ENCODE data around the gene NAT8. TPM values are rescaled to one million over a fixed set of nuclear protein-coding genes. Genes with fewer than 3 reads are reported as not detected.
"Not testable (repeated sequence)": the region's sequence is repeated elsewhere in the genome, so short reads cannot be mapped to it uniquely, and the experiment has no call there.

Gene NAT8
- total RNA-seq, 2 donors from 2014 or later: not detected

DNA sequence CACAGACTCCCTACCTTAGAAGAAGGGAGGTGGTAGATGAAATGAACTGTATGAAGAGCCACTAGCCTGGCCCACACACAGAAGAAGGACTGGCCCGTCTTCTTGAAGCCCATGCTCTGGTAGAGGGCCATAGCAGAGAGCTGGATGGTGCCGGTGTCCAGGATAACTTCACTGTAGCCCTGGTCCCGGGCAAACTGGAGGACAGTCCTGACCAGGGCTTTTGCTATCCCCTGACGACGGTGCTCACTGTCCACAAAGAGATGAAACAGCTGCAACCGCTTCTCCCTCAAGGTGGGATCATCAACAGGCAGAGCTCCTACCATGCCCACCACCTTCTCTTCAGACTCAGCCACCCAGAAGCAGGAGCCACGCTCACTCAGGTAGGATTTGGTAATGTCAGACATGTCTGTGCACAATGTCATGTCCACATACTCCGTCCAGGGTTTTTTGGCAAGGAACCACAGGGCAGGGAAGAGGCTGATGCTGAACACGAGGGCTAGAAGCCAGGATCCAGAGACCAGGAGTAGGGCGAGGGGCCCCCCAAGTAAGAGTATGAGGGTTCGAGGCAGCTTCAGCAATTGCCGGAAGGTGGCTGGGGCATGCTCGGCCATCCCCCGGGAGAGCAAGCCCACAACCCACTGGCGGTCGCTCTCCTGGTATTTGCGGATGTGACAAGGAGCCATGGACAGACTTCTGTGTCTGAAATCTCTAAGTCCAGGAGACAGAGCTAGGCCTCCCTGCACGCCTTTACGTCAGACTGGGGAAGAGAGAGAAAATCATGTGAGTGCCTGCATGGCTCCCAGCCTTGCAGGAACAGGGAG is 1.1 kb downstream of the NAT8 start:
- DNase-seq: no peak
- intact Hi-C loops (cut with DNase I): no loop called here
- ATAC-seq: no peak

DNA sequence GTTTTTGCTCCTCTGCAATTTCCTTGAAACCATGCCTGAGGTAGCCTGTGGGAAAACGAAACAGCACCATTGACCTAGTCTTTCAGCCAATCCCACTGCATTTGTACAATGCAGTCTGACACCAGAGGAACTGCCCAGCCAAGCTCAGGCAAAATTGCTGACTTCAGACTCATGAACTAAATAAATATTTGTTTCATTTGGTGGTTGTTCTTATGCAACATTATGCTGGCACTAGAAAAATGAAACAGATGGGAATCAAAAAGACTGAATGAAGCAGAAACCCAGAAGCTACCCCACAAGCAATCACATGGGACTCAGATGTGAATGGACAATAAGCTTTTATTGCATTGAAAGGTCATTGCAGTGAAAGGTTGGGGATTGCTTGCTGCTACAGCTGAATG is 1.7 kb downstream of the NAT8 start:
- DNase-seq: no peak
- peak in 1 of 2 donors; percentile 83 for ATAC-seq
- intact Hi-C loops (cut with DNase I): no loop called here

DNA sequence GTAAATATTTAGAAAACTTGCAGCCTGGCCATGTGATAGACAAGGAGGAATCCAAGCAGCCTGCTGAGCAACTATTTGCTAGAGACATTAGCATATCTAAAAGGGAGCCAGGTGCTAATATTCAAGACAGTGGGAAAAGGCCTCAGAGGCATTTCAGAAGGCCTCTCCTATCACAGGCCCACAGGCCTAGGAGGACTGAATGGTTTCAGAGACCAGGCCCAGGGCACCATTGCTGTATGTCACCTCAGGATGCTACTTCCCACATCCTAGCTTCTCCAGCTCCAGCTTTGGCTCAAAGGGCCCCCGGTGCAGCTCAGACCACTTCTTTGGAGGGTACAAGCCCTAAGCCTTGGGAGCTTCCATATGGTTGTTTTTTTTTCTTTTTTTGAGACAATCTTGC is 3.8 kb downstream of the NAT8 start:
- intact Hi-C loops (cut with DNase I): no loop called here
- DNase-seq: no peak
- ATAC-seq: no peak

DNA sequence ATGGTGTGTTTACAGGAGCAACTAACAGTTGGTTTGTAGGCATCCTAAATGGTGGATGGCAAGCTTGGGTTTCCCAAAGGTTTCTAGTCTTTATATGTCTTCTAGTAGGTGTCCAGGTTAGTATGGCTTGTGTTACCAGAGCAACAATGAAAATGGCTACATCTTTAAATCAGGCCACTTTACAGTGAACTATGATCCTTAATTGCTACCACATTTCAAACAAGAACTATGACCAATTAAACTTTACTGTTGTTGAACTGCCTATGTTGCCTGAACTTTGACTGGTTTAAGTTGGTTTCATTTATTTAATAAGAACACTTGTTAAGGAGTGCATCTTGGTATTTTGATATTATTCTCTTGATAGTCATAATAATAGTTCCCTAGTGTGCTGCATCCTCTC is 5.2 kb downstream of the NAT8 start:
- intact Hi-C loops (cut with DNase I); ATAC-seq; DNase-seq: not testable (repeated sequence)

DNA sequence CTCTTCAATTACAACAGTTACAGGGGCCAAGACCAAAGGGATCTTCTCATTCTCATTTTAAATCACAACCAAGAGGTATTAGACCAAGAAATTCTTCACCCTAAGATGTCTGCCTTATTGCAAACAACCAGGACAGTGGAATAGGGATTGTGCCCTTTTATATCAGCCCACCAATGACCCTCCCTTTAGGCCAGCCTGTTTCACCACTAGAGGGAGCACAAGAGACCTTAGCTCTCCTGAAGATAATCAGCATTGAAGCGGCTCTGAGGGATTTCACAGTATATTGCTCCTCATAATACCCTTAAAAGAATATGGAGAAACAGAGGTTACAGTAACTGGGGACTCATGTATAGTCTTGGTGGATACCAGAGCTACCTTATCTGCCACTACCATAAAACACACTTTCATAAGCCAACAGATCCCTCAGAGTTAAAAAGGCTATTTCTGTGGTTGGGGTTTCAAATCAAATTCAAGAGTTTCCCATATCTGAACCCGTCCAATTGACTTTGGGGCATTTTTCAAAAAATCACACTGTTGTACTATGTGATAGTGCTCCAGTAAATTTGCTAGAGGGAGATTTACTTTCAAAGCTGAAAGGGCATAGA is 11.5 kb downstream of the NAT8 start:
- intact Hi-C loops (cut with DNase I); DNase-seq: not testable (repeated sequence)
- peak; percentile 61 to 75 for ATAC-seq

DNA sequence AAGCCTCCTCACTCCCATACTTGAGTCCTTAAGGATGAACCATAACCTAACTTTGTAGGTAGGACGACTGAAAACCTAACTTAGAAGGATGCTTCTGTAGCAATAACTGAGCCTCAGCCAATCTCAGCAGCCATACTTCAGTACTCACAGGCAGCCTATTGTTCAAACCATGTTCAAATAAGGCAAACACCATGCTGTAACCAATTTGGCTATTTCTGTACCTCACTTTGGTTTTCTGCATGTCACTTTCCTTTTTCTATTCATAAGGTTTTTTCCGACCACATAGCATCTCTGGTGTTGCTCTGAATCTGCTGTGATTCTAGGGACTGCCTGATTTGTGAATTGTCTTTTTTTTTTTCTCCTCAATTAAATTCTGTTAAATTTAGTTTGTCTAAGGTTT is 13.7 kb downstream of the NAT8 start:
- intact Hi-C loops (cut with DNase I); DNase-seq; ATAC-seq: not testable (repeated sequence)

DNA sequence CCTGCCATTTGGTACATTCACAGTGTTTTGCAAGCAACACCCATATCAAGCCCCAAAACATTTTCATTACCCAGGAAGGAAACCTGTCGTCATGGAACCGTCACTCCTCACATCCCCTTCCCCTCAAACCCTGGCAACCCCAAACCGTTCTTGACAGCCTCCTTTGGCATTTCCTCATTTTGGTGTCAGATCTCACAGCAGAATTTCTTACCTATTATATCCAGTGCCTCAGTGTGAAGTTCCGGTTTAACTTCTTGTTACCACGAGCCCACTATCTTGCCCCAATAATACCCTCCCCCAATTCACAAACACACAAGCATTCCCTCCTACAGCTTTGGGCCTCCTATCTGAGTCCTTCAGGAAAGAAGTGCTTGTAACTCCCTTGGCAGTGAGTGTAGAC is 16.0 kb downstream of the NAT8 start:
- intact Hi-C loops (cut with DNase I); ATAC-seq; DNase-seq: not testable (repeated sequence)

DNA sequence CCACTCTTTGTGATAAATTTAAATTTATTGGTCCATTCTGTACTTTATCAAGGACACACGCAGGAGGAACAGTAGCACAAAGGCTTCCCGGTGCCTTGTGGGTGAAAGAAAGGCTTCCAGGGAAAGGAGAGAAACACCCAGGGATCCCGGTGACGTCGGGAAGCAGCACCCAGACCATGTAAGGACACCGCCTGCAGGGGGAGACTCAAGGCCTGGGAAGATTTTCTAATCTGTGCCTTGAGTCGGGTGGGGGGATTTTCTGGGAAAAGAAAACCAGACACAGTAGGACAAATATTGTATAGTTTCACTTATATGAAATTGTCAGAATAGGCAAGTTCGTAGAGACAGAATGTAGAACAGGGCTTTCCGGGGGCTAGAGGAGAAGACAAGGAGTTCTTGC is 17.6 kb downstream of the NAT8 start:
- DNase-seq; intact Hi-C loops (cut with DNase I); ATAC-seq: not testable (repeated sequence)

DNA sequence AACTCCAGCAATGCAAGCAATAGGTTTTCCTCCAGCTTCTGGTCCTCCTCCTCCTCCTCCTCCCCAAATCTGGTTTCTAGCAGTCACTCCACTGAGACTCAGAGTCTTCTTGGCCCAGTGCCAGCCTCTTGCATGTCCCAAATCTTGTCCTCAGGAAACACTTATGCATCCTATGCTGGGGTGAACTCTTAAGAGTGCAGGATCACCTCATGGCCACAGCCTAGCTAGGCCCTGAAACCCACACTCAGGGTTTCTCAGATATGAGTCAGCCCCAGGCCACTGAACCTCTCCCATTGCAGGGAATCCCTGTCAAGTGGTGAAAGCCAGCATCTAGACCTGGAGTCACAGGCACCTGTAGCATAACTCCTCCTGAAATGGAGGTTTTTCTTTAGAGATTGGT is 18.2 kb downstream of the NAT8 start:
- ATAC-seq; intact Hi-C loops (cut with DNase I): not testable (repeated sequence)

DNA sequence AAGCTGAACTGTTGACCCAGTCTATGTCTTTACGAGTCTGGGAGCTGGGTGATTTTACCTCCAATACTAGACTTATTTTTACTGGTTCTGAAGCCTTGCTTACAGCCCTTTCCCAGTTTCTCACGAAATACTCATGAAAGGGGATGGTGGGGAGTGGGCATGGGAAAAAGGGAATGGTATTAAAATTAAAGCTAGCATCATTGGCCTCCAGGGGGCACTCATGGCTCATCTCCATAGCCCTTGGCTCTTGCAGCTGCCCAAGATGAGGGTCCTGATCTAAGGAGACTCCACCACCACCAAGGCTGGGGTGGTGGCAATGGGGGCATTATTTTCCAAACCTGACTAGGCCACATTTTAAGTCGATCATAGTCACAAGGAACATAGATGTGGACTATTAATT is 22.3 kb downstream of the NAT8 start:
- intact Hi-C loops (cut with DNase I); DNase-seq; ATAC-seq: not testable (repeated sequence)

More for the DNA sequence above, 18.2 kb downstream of the NAT8 start:
- DNase-seq: not testable (repeated sequence)

DNA sequence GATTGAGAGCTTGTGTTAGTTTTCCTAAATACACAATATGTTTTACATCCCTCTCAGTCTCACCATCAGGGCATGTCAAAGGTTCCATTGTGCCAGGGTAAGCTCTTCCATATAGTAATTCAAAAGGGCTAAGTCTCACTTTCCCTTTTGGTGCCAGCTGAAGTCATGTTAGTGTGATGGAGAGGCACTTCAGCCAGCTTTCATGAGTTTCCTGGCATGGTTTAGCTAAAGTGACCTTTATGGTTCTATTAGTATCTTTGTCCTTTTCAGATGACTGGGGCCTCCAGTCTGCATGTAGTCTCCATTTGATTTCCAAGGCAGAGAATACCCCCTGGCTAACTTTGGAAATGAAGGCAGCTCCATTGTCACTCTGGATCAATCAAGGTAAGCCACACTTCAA is 27.2 kb downstream of the NAT8 start:
- intact Hi-C loops (cut with DNase I): no loop called here
- DNase-seq: no peak
- peak in 1 of 2 donors; percentile 57 for ATAC-seq

DNA sequence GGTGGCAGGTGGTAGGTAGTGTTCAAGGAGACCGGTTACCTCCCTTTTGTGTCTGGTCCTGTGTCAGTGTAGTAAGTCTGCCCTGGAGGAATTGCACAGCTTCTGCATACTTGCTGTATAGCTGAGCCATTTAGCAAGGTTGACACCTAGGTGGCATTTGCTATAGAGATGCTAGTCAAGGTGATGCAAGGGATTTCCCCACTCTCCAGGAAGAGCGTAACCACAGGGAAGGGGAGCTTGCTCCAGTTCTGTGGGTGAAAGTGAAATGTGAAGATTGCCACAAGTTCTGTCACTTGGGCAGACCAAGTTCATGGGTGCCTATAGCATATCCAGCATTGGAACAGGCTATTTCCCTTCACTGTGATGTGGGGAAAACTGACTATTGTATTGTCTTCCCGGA is 28.1 kb downstream of the NAT8 start:
- intact Hi-C loops (cut with DNase I): no loop called here
- ATAC-seq (no peak), DNase-seq (no peak)

DNA sequence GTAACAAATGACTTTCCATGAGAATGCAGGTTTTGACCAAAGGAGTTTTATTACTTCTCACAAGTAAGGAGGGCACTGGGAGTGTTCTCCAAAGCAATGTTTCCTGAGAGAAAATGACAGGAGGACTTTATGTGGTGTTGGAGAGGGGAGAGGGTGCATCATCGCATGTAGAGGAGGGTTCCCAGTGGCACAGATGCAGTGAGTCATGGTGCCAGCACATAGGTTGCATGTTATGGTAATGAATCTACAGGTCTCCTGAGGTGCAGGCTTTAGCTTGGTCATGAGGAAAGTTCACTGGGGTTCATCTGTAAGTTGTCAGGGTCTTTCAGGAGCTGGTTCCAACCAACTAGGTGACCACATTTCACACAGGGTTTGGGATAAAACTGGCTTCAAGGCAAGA is 30.4 kb downstream of the NAT8 start:
- ATAC-seq (no peak), DNase-seq (no peak)
- intact Hi-C loops (cut with DNase I): no loop called here

DNA sequence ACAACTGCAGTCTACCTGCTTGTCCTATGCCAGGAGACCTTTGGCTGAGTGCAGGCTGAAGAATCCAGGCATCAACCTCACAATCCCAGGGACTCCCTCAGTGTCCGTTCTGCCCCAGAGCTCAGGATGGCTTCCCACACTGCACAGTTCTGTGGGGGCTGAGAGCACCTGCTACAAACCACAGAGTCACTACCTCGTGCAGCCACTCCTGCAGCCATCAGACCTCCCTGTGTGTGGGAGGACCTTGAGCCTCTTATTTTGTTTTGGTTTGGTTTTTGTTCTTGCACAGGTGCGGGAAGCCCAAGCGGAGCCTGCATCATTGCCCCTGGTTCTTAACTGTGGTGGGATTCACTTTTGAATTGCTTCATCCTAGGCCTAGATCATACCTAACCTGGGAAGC is 31.0 kb downstream of the NAT8 start:
- intact Hi-C loops (cut with DNase I): no loop called here
- no peak for ATAC-seq
- no peak for DNase-seq

DNA sequence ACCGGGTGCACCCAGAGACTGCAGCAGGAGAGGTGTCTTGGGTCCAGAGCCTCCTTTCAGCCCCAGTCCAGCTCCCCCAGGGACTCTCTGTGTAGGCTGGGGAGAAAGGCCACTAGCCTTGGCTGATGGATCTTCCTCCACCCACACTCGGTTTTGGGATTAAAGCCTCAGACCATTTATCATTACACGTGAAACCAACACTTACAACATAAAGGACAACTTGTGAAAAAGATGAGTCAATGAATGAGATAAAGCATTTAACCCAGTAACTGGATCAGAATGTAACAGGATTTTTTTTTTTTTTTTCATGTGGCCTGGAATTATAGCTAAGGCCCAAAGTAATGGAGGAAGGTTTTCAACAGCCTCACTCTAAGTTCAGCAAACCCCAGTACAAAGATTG is 32.1 kb downstream of the NAT8 start:
- ATAC-seq: no peak
- no peak for DNase-seq
- intact Hi-C loops (cut with DNase I): no loop called here

DNA sequence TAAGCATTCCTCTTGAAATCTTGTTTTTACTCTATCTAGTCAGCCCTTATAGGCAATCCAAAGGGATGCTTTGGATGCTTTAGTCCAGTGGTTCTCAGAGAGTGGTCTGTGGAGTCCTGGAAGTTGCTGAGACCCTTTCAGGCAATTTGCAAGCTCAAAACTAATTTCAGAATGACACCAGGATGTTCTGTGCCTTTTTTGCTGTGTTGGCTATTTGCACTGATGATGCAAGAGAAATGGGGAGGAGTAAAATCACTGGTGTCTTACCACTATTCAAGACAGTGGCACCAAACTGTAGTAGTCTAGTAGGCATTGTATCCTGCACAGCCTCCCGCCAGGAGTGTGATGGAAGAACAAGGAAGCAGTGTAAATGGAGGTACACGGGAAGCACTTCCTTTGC is 37.6 kb downstream of the NAT8 start:
- DNase-seq; ATAC-seq; intact Hi-C loops (cut with DNase I): not testable (repeated sequence)

DNA sequence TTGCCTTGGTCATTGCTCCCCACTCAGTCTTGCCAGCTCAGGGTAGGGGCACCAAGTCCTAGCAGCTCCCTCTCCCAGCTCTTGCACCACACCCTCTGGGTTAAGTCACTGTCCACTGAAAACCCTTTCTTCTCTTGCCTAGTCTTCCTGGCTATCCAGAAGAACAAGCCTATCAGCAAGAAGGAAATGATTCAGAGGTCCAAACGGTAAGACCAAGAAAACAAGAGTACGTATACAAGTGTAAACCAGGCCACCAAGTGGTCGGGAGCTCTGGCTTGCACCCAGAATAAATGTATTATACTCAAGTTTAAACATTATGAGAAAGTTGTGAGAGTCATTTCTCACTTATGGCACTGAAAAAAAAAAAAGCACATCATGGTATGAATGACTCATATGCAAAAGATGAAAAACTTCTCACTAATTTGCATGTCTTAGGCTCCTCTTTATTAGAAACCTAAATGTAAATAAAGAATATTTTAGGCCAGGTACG is 39.1 kb downstream of the NAT8 start:
- ATAC-seq; intact Hi-C loops (cut with DNase I); DNase-seq: not testable (repeated sequence)

DNA sequence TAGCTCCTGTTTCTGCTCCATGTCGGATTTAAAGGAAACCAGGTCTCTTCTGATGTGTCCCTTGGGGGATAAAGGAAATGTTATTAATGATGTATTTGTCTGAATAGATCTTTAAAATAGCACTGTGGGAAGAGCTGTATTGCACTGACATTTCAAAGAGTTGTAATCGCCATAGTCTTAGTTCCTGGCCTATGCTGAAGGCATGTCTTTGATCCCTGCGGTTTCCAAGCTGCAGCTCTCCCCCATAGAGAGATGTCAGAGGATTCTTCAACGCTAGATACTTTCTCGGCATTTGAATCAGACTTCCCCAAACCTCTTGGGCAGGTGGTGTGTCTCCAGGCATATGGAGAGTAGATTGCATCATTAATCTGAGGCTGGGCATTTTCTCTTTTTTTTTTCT is 40.4 kb downstream of the NAT8 start:
- no peak for DNase-seq
- no peak for ATAC-seq
- intact Hi-C loops (cut with DNase I): no loop called here

DNA sequence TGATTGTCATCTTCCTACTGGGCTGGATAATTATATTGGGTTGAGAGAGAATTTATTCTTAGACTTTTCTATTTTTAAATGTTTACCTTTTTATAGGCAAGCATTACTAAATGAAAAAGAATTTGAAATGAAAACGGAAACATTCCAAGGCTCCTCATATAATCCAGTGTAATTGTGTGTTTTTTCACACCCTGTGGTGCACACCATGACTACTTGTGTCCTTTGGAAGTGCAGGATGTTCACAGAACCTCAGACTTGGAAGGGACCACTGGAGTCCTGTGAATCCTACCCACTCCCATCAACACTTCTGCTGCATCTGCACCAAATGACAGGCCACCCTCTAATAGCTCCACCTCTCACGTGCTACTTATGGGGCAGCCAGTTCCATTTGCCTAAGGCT is 48.0 kb downstream of the NAT8 start:
- intact Hi-C loops (cut with DNase I): no loop called here
- no peak for ATAC-seq
- DNase-seq: no peak

DNA sequence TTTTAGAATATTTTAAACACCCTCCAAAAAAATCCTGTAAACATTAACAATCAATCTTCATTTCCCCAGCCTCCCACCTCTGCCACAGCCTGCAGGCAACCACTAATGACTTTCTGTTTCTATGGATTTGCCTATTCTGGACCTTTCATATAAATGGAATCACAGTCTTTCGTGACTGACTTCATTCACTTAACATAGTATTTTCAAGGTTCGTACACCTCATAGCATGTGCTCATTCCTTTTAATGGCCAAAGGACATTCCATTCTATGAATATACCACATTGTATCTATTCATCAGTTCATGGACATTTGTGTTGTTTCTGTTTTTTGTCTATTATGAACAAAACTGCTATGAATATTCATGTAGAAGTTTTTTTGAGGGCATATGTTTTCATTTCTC is 48.5 kb downstream of the NAT8 start:
- DNase-seq (no peak), ATAC-seq (no peak)
- intact Hi-C loops (cut with DNase I): no loop called here
